ENCODE results near the gene RPP38. TPM values are rescaled to one million over a fixed set of nuclear protein-coding genes. Genes with fewer than 3 reads are reported as not detected.

RPP38 gene
- total RNA-seq, 1 donor from 2014 or later = 6.3 TPM

GRCh38 chr10:15072358-15072757 lies 24.8 kb upstream of the RPP38 start:
- Histone ChIP-seq H3K9ac (ENCODE audit: low read depth in 1 of 3, low read length in 3 of 3) (no peak overlapping the region), H3K36me3 (ENCODE audit: control insufficient read depth in 3 of 3, insufficient read depth in 3 of 3, low read length in 3 of 3) (no peaks in the 10 kb centered on the region), H3K4me1 (ENCODE audit: control insufficient read depth in 3 of 3, insufficient read depth in 3 of 3, low read length in 3 of 3) (no peaks in the 10 kb centered on the region), H3K9me3 (ENCODE audit: control insufficient read depth in 3 of 3, low read length in 3 of 3) (no peaks in the 10 kb centered on the region), H3K4me3 (ENCODE audit: low read length in 3 of 3) (no peak overlapping the region), H3K27ac (ENCODE audit: low read depth, low read length) (no peak overlapping the region), H3K27me3 (ENCODE audit: control insufficient read depth in 3 of 3, insufficient read depth in 3 of 3, low read length in 3 of 3) (peaks cover 0 to 2% (median 0%) of the 10 kb centered on the region in 3 donors)

GRCh38 chr10:15075421-15075820 lies 21.7 kb upstream of the RPP38 start:
- H3K4me3 ChIP-seq (ENCODE audit: low read length in 3 of 3) = no peak overlapping the region
- H3K9ac ChIP-seq (ENCODE audit: low read depth in 1 of 3, low read length in 3 of 3) = no peak overlapping the region
- no peaks in the 10 kb centered on the region for H3K9me3 ChIP-seq (ENCODE audit: control insufficient read depth in 3 of 3, low read length in 3 of 3)
- H3K27ac ChIP-seq (ENCODE audit: low read depth, low read length) = no peak overlapping the region
- no peaks in the 10 kb centered on the region for H3K4me1 ChIP-seq (ENCODE audit: control insufficient read depth in 3 of 3, insufficient read depth in 3 of 3, low read length in 3 of 3)
- peaks cover 0 to 2% (median 0%) of the 10 kb centered on the region in 3 donors for H3K27me3 ChIP-seq (ENCODE audit: control insufficient read depth in 3 of 3, insufficient read depth in 3 of 3, low read length in 3 of 3)
- no peaks in the 10 kb centered on the region for H3K36me3 ChIP-seq (ENCODE audit: control insufficient read depth in 3 of 3, insufficient read depth in 3 of 3, low read length in 3 of 3)

- Histone ChIP-seq H3K27me3 (ENCODE audit: control insufficient read depth in 3 of 3, insufficient read depth in 3 of 3, low read length in 3 of 3) (no peaks in the 10 kb centered on the region), H3K9me3 (ENCODE audit: control insufficient read depth in 3 of 3, low read length in 3 of 3) (no peaks in the 10 kb centered on the region), H3K36me3 (ENCODE audit: control insufficient read depth in 3 of 3, insufficient read depth in 3 of 3, low read length in 3 of 3) (no peaks in the 10 kb centered on the region), H3K4me1 (ENCODE audit: control insufficient read depth in 3 of 3, insufficient read depth in 3 of 3, low read length in 3 of 3) (peaks cover 9 to 21% (median 14%) of the 10 kb centered on the region in 3 donors), H3K9ac (ENCODE audit: low read depth in 1 of 3, low read length in 3 of 3) (peak overlapping the region; percentile 1 to 66 (median 46)), H3K4me3 (ENCODE audit: low read length in 3 of 3) (peak overlapping the region; percentile 52 to 82 (median 61)), H3K27ac (ENCODE audit: low read depth, low read length) (no peak overlapping the region)
These were observed 13.3 kb upstream of the RPP38 start for GRCh38 chr10:15083674-15084501.

GRCh38 chr10:15084502-15084922 lies 12.6 kb upstream of the RPP38 start:
- H3K27ac ChIP-seq (ENCODE audit: low read depth, low read length) = no peak overlapping the region
- H3K27me3 ChIP-seq (ENCODE audit: control insufficient read depth in 3 of 3, insufficient read depth in 3 of 3, low read length in 3 of 3) = no peaks in the 10 kb centered on the region
- H3K4me1 ChIP-seq (ENCODE audit: control insufficient read depth in 3 of 3, insufficient read depth in 3 of 3, low read length in 3 of 3) = peaks cover 9 to 21% (median 14%) of the 10 kb centered on the region in 3 donors
- H3K36me3 ChIP-seq (ENCODE audit: control insufficient read depth in 3 of 3, insufficient read depth in 3 of 3, low read length in 3 of 3) = no peaks in the 10 kb centered on the region
- peak overlapping the region; percentile 52 to 82 (median 61) for H3K4me3 ChIP-seq (ENCODE audit: low read length in 3 of 3)
- H3K9me3 ChIP-seq (ENCODE audit: control insufficient read depth in 3 of 3, low read length in 3 of 3) = no peaks in the 10 kb centered on the region
- peak overlapping the region; percentile 1 to 66 (median 46) for H3K9ac ChIP-seq (ENCODE audit: low read depth in 1 of 3, low read length in 3 of 3)

- Histone ChIP-seq H3K4me3 (ENCODE audit: low read length in 3 of 3) (peak within 1 kb of the TSS; percentile 54 to 75 (median 75)), H3K9ac (ENCODE audit: low read depth in 1 of 3, low read length in 3 of 3) (peak within 1 kb of the TSS in 2 of 3 donors; percentile 56 to 68), H3K27ac (ENCODE audit: low read depth, low read length) (no peak within 1 kb of the TSS), H3K4me1 (ENCODE audit: control insufficient read depth in 3 of 3, insufficient read depth in 3 of 3, low read length in 3 of 3) (peaks cover 8 to 20% (median 13%) of the 10 kb centered on the region in 3 donors), H3K27me3 (ENCODE audit: control insufficient read depth in 3 of 3, insufficient read depth in 3 of 3, low read length in 3 of 3) (peaks cover 0 to 5% (median 0%) of the 10 kb centered on the region in 3 donors), H3K9me3 (ENCODE audit: control insufficient read depth in 3 of 3, low read length in 3 of 3) (no peaks in the 10 kb centered on the region), H3K36me3 (ENCODE audit: control insufficient read depth in 3 of 3, insufficient read depth in 3 of 3, low read length in 3 of 3) (no peaks in the 10 kb centered on the region)
These were observed 8.5 kb upstream of the RPP38 start, which contains the start of gene ACBD7 for GRCh38 chr10:15088428-15089261. Gene ACBD7, minus strand, starts transcription at chr10:15088776. Its CDS starts 48 bp downstream, at chr10:15088728.

GRCh38 chr10:15091418-15091817 lies 5.7 kb upstream of the RPP38 start:
- Histone ChIP-seq H3K4me1 (ENCODE audit: control insufficient read depth in 3 of 3, insufficient read depth in 3 of 3, low read length in 3 of 3) (peaks cover 2 to 9% (median 6%) of the 10 kb centered on the region in 3 donors), H3K9me3 (ENCODE audit: control insufficient read depth in 3 of 3, low read length in 3 of 3) (no peaks in the 10 kb centered on the region), H3K4me3 (ENCODE audit: low read length in 3 of 3) (no peak overlapping the region), H3K9ac (ENCODE audit: low read depth in 1 of 3, low read length in 3 of 3) (no peak overlapping the region), H3K27me3 (ENCODE audit: control insufficient read depth in 3 of 3, insufficient read depth in 3 of 3, low read length in 3 of 3) (peaks cover 0 to 5% (median 0%) of the 10 kb centered on the region in 3 donors), H3K27ac (ENCODE audit: low read depth, low read length) (no peak overlapping the region), H3K36me3 (ENCODE audit: control insufficient read depth in 3 of 3, insufficient read depth in 3 of 3, low read length in 3 of 3) (no peaks in the 10 kb centered on the region)

GRCh38 chr10:15092855-15093408 lies 4.2 kb upstream of the RPP38 start:
- H3K4me3 ChIP-seq (ENCODE audit: low read length in 3 of 3) = no peak overlapping the region
- no peaks in the 10 kb centered on the region for H3K36me3 ChIP-seq (ENCODE audit: control insufficient read depth in 3 of 3, insufficient read depth in 3 of 3, low read length in 3 of 3)
- peaks cover 10 to 17% (median 12%) of the 10 kb centered on the region in 3 donors for H3K4me1 ChIP-seq (ENCODE audit: control insufficient read depth in 3 of 3, insufficient read depth in 3 of 3, low read length in 3 of 3)
- no peak overlapping the region for H3K9ac ChIP-seq (ENCODE audit: low read depth in 1 of 3, low read length in 3 of 3)
- H3K27ac ChIP-seq (ENCODE audit: low read depth, low read length) = no peak overlapping the region
- H3K27me3 ChIP-seq (ENCODE audit: control insufficient read depth in 3 of 3, insufficient read depth in 3 of 3, low read length in 3 of 3) = peaks cover 0 to 5% (median 0%) of the 10 kb centered on the region in 3 donors
- no peaks in the 10 kb centered on the region for H3K9me3 ChIP-seq (ENCODE audit: control insufficient read depth in 3 of 3, low read length in 3 of 3)

- Histone ChIP-seq H3K36me3 (ENCODE audit: control insufficient read depth in 3 of 3, insufficient read depth in 3 of 3, low read length in 3 of 3) (peaks cover 4 to 6% (median 4%) of the 10 kb centered on the region in 3 donors), H3K4me1 (ENCODE audit: control insufficient read depth in 3 of 3, insufficient read depth in 3 of 3, low read length in 3 of 3) (peaks cover 14 to 17% (median 17%) of the 10 kb centered on the region in 3 donors), H3K4me3 (ENCODE audit: low read length in 3 of 3) (peak overlapping the region; percentile 92 to 95 (median 92)), H3K9ac (ENCODE audit: low read depth in 1 of 3, low read length in 3 of 3) (peak overlapping the region; percentile 76 to 94 (median 93)), H3K27me3 (ENCODE audit: control insufficient read depth in 3 of 3, insufficient read depth in 3 of 3, low read length in 3 of 3) (no peaks in the 10 kb centered on the region), H3K9me3 (ENCODE audit: control insufficient read depth in 3 of 3, low read length in 3 of 3) (no peaks in the 10 kb centered on the region), H3K27ac (ENCODE audit: low read depth, low read length) (peak overlapping the region; percentile 90)
These were observed 519 bp upstream of the RPP38 start for GRCh38 chr10:15096661-15097010.

GRCh38 chr10:15099886-15100285 lies 2.7 kb downstream of the RPP38 start:
- Histone ChIP-seq H3K9me3 (ENCODE audit: control insufficient read depth in 3 of 3, low read length in 3 of 3) (no peaks in the 10 kb centered on the region), H3K4me1 (ENCODE audit: control insufficient read depth in 3 of 3, insufficient read depth in 3 of 3, low read length in 3 of 3) (peaks cover 14 to 17% (median 17%) of the 10 kb centered on the region in 3 donors), H3K27ac (ENCODE audit: low read depth, low read length) (no peak overlapping the region), H3K27me3 (ENCODE audit: control insufficient read depth in 3 of 3, insufficient read depth in 3 of 3, low read length in 3 of 3) (no peaks in the 10 kb centered on the region), H3K9ac (ENCODE audit: low read depth in 1 of 3, low read length in 3 of 3) (peak overlapping the region in 1 of 3 donors; percentile 33), H3K36me3 (ENCODE audit: control insufficient read depth in 3 of 3, insufficient read depth in 3 of 3, low read length in 3 of 3) (peaks cover 22 to 27% (median 23%) of the 10 kb centered on the region in 3 donors), H3K4me3 (ENCODE audit: low read length in 3 of 3) (no peak overlapping the region)
